Urothelium cell line (cell line): ENCODE results near the gene SLC9A1.

Experiments used
- DNase-seq: peaks from one replicate; pipeline ENCODE4 v3.0.0; 2011; ENCODE audit warnings: low spot score, mixed read lengths
- FAIRE-seq: peaks from 2 replicates; lab custom pipeline; 2011; peaks lifted over from hg19 to GRCh38; lab: Jason Lieb, UNC

Gene SLC9A1

DNA sequence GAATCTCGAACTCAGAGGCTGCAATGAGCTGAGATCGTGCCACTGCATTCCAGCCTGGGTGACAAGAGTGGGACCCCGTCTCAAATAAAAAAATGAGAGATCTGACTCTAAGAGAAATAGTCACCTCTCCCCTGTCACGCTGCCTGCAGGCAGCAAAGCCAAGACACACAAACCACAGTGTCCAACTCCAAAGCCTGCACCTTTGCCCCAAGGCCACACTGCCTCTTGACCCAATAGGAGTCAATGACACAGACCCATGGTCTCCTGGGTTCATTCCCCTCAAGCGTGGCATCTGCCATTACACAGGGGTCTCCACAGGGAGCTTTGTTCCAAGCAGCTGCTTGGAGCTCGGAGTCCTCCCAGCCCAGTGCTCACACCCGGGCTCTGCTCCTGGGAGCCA lies 46.3 kb downstream of the SLC9A1 start:
- FAIRE-seq, result no peak
- no peak for DNase-seq

DNA sequence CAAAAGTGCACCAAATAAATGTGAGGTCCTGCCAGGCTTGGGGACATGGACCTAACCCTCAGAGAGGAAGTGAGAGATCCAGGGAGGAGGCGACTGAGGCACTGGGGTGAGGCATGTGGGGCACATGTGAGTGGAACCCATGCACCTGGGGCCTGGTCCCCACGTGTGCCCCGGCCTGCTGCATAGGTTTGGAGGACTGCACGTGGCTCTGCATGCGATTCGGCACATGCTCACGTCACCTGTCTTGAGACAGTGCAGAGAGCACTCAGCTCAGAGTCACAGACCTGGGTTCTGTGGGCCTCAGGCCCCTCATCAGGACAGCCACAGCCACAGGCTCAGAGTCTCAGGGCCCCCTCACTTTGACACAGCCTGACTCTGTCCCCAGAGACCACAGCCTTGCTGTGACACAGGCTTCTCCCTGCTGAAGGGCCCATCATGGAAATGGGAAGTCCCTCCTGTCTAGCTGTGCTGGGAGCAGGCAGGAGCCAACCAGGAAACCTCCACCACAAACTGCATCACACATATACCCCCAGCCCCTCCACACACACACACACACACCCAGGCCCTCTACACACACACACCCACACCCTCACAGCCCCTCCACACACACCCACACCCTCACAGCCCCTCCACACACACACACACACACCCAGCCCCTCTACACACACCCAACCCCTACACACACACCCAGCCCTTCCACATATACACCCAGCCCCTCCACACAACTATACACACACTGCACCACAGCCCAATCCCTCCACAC lies 48.2 kb downstream of the SLC9A1 start:
- FAIRE-seq, result peak; percentile 83

DNA sequence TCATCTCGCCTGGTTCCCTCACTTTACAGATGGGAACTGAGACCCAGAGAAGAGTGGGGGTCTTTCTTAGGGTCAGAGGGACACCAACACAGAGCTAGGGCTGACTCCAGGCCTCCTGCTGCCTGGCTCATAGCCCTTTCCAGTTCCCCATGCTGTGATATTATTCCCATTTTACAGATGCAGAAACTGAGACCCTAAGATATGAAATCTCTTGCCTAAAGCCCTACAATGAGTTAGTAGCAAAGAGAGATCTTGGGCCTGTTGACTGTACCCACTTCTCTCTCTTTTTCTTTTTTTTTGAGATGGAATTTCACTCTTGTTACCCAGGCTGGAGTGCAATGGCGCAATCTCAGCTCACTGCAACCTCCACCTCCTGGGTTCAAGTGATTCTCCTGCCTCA lies 49.9 kb downstream of the SLC9A1 start:
- FAIRE-seq, result no peak
- no peak for DNase-seq

More for the DNA sequence above, 48.2 kb downstream of the SLC9A1 start:
- DNase-seq, result no peak

DNA sequence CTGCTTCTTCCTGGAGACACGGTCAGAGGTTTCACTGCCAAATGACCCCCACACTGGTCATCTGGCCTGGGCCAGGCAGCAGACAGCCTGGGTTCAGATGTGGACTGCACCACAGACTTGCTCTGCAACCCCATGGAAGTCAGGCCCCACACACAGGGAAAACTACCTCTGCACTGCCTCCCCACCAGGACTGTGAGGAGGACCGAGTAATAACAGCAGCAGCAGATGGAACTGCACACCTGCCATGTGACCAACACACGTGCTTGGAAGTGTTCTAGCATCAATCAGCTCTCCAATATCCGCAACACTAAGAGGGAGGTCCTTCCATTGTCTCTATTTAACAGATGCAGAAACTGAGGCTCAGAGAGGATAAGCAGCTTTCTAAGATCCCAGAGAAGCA lies 51.4 kb downstream of the SLC9A1 start:
- peak; percentile 74 for FAIRE-seq
- no peak for DNase-seq

DNA sequence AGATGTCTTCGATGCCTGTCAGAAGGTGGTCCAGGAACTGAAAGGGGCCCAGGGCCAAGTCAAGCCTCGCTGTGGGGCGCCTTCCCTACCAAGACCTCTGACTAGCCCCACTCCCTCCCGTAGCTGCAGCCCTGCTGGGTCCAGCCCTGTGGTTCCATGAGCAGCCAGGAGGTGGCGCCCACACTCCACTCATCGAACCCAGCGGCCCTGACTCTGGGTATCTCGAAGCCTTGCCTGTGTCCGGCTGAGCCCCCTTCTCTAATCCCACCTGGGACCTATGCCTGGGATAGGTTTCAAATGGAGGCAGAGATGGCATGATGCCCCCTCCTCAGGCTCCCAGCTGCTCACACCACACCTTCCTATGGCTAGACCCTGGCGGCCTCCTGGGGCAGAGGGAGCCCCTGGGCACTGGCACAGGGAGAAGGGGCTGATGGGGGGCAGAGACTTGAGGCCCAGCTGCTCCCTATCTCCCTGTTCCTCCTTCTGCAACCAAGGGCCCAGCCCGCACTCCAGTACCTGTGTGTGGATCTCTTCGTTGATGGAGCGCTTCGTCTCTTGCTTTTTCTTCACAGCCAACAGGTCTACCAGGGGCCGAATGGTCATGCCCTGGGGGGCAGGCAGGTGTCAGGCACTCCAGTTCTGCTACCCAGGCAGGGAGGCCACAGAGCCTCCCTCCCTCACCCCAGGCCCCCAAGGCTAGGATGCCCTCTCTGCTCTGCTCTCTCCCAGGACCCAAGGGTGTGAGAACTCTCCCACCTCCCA lies 52.0 kb downstream of the SLC9A1 start:
- DNase-seq (peak; percentile 80), FAIRE-seq (no peak)

DNA sequence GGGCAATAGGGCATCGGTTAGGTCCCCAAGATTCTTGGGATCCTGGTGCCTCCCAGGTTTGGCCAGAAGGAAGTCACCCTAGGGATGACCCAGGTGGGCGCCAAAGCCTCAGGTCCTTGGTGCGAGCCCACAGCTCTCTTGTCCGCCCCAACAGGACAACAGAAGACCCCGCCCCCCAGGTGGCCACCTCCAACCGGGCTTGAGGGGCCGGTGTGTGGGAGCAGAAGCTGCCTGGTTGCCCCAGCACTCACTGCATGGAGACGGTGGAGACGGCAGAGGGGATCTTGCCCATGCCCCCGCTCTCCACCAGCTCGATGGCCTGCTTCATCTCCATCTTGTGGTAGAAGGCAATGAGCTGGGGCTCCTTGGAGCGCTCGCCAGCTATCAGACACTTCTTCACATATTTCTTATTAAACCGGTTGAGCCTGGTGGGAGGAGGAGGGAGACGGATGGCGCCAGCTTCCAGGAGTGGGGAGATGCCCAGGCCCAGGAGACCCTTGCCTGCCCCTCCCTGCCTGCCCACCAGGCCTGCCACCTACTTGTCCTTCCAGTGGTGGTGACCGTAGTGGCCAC lies 52.7 kb downstream of the SLC9A1 start:
- DNase-seq (no peak), FAIRE-seq (no peak)

DNA sequence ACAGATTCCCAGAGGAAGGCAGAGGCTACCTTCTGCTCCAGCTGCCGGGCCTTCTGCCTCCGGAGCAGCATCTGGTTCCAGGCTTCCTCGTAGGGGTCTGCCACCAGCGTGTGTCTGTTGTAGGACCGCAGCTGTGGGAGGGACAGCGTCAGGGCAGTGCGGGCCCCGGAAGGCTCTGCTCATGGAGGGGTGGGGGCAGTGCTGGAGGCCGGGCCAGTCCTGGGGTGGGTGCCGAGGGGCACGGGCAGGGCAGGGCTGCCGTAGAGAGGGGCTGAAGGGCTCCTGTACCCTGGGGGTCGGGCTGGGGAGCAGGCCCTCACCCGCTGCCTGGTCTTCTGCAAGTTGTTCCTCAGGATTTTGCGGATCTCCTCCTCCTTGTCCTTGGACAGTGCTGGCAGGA lies 53.2 kb downstream of the SLC9A1 start:
- DNase-seq (no peak), FAIRE-seq (no peak)

DNA sequence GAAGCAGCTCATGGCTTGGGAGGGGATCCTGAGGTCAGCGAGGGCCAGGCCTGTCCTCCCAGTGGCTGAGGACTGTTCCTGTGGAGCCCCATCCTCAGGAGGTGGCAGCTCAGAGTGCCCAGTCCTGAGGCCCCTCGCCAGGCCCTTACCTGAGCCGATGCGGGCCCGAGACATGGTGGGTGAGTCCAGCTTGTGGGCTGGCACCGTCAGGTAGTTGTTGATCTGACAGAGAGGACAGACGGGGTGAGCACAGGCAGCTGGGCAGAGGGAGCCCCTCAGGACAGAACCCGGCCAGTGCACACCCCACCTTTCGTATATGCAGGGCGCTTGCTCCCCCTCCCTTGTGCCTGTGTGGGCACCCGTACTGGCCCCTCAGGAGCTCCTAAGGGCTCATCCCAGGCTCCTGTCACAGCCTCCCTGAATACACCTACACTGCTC lies 53.9 kb downstream of the SLC9A1 start:
- DNase-seq, result no peak
- FAIRE-seq, result no peak

DNA sequence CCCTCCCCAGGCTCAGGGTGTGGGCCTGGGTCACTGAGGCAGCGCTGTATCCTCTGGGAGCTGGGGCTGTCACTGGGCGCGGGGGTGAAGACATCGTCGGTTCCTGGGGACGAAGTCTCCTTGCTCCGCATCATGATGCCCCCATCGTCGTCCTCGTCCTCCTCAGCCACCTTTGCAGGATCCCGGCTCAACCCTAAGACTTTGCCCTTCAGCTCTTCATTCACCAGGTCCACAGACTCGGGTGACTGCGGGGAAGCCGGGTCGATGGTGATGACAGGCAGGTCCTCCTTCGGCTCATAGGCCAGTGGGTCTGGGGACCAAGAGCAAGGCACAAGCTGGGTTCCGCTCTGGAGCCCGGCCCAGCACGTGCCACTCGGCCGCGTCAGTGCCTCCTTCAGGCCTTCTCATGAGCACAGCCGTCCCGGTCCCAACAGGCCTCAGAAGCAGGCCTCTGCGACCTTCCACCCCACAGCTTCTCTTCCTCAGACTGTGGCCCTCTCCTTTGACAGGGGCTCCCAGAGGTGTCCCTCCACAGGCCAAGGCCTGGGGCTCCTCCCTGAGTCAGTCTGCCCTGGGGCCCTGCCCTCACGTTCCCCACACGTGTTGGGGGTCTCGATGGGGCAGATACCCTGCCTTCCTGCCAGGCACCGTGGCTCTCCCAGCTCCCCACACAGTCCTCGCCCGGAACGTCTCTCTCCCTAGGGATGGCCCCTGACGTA lies 54.4 kb downstream of the SLC9A1 start:
- no peak for DNase-seq

DNA sequence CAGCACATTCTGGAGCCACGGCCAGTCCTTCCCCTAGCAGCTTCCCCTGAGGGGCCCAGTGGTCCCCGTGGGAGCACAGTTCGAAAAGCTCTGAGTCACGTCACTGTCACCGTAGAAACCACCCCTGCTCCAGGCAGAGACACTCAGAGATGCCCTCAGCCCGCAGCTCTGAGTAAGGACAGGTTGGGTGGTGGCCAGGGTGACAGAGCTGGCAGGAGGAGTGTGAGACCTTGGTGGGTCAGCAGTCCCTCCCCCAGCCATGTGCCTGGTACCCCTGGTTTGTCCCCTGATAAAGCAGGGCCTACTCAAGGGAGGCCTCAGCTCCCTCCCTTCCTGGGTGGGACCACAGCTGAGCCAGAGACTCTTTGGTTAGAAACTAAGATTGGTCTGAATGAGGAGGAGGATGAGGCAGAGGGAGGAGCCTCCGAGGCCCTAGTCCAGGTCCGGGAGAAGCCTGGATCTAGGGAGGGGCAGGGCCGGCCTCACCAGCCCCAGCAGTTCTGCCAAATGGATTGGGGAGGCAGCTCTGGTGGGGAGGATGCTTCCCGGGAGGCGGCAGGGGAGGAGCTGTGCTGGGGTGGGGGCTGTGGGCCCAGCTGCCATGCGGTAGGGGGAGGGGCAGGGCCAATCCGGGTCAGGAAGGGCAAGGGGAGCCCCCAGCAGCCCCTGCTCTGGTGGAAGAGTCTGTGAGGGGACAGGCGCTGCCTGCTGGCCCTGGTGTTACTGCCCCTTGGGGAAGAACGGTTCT lies 55.2 kb downstream of the SLC9A1 start:
- DNase-seq (peak; percentile 38), FAIRE-seq (no peak)

More for the DNA sequence above, 54.4 kb downstream of the SLC9A1 start:
- no peak for FAIRE-seq

DNA sequence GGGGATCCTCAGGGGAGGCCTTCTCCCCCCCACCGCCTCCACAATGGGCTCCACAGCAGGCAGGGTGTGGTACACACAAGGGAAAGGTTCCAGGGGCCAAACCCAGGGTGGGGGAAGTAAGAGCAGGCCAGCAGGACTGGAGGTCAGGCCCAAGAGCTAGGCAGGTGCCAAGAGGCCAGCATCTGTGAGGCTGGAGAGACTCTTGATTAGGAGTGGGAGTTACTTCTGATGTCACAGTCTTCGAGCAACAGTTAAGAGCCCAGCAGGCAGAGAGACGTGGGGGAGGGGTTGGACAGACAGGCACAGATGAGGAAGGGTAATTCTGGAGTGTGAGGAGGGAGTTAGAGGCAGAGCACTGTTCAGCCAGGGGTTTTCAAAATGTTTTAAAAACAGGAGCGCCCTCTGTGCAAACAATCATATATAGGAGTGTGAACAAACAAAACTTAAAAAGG lies 55.8 kb downstream of the SLC9A1 start:
- DNase-seq, result no peak
- no peak for FAIRE-seq

DNA sequence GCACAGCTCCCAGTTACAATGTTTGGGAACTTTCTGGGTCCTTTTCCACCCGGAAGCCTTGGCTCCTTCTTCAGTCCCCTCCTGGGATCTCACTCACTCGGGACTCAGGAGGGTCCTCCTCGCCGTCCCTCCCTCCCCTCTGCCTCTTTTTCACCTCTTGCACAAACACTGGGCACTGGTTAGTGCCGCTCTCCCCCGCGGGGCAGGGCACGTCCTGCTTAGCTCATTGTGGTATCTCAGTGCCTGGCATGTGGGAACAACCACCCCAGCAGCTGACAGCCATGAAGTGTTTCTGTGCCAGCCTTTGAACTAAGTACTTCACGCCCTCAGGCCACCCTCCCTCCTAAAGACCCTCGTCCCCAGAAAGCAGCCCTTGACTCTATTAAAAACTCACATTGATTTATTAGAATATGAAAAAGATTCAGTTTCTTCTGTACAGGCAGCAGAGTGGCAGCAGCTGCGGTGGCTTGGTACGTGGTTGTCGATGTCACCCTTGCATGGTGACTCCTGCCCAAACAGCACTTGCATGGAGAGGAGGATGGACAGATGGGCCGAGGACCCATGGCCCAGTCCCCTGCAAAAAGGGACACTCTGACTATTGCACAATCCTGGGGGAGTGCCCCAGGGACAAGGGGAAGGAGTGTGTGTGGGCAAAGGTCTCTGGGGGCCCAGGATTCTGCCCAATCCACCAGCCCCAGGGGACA lies 56.3 kb downstream of the SLC9A1 start:
- no peak for FAIRE-seq
- DNase-seq, result no peak

DNA sequence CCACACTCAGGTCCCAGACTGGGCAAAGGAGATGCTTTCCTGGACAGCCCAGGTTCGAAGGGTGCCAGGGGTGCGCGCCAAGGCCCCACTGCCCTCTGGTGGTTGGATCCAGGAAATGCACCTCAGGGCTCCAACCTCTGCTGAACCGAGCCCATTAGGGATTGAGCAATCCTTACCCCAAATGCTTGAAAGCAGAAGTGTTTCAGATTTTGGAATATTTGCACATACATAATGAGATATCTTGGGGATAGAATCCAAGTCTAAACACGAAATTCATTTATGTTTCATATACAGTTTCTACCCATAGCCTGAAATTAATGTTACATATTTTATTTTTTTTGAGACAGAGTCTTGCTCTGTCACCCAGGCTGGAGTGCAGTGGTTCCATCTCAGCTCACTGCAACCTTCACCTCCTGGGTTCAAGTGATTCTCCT lies 57.4 kb downstream of the SLC9A1 start:
- FAIRE-seq, result peak; percentile 42

DNA sequence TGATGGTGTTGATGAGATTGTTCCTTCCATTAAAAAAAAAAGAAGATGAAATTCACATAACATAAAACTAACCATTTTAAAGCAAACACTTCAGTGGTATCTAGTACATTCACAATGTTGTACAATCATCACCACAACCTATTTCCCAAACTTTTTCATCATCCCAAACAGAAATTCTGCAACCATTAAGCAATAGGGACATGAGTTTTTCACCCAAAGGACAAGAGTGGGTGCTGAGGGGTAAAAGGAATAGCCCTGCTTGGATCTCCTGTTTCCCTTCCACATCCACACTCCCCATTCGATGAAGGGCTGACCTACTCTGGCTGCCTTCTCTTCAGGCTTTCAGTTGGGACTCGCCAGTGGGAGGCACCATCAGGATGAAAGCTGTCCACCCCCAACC lies 59.3 kb downstream of the SLC9A1 start:
- FAIRE-seq (no peak), DNase-seq (no peak)

More for the DNA sequence above, 57.4 kb downstream of the SLC9A1 start:
- DNase-seq, result peak; percentile 84

DNA sequence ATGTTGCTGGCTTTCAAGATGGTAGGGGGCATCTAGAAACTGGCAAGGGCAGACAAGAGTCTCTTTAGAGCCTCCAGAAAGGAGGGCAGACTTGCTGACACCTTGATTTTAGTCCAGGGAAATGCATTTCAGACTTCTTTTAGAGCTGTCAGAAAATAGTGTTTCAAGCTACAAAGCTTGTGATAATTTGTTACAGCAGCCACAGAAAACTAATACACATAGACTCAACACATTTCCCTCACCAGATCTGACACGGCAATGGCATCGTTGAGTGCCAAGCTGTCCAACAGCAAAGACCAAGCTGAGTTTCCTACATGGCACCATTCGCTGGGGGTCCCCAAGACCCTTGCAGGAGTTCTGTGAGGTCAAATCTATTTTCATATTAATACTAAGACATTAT lies 62.0 kb downstream of the SLC9A1 start:
- no peak for FAIRE-seq

DNA sequence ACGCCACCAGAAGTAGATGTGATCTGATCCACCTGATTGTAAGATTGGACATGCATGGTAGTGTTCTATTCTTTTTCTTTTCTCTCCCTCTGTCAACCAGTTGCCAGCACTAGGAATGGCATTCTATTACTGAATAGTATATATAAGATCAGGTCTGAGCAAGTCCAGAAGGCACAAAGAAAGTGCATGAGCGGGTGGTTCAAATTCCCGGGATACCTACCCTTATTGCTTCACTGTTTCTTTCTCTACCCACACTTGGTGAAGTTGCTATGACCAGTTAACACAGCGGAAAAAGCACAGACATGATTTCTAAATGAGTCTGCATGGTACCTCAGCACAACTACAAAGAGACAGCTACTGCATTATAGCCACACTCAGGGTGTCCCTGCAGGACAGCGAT lies 64.0 kb downstream of the SLC9A1 start:
- FAIRE-seq (no peak), DNase-seq (no peak)

More for the DNA sequence above, 62.0 kb downstream of the SLC9A1 start:
- no peak for DNase-seq

DNA sequence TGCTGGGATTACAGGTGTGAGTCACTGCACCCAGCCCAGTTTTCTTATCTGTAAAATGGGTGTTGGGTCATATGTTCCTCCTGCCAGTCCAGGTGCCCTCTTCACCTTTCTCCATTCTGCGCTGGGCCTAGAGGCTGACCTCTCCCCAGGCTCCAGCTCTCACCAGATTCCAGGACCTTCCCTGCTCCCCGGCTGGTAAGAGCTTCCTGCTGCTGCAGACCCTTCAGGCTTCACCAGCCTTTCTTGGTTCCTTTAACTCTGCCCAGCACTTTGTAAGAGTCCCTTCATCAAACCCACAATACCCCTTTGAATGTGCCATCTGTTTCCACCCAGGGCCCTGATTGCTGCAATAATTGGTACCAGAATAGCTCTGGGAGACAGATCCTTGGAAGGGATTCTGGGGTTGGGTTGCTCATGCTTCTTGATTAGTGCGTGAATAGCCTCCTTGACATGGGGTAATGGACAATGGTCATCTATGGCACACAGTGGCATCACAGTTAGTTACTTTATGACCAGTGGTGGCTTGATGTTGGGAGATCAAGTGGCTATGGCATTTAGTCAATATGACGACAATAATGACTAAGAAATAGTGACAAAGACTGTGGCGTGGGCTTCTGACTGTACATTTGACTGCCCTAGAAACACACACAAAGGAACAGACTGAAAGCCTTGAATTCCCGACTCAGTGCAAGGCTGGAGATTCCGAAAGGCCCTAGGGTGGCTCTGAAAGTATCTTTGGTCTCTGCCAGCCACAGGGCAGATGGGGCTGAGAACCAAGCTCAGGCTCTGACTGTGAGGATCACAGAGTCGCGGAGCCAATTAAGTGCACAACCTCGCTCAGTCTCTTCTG lies 67.3 kb downstream of the SLC9A1 start:
- FAIRE-seq, result no peak
- DNase-seq, result no peak

DNA sequence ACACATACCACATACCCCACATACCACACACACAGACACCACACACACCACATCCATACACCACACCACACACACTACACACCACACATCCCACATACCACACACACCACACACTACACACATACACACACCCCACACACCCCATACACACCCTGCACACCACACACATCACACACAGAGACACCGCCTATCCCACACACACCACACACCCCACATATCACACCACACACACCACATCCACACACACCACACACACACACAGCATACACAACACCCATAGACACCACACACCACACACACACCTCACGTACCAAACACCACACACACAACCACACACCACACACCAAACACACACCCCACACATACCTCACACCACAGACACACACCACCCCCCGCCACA lies 68.3 kb downstream of the SLC9A1 start:
- FAIRE-seq, result peak; percentile 99
- no peak for DNase-seq

DNA sequence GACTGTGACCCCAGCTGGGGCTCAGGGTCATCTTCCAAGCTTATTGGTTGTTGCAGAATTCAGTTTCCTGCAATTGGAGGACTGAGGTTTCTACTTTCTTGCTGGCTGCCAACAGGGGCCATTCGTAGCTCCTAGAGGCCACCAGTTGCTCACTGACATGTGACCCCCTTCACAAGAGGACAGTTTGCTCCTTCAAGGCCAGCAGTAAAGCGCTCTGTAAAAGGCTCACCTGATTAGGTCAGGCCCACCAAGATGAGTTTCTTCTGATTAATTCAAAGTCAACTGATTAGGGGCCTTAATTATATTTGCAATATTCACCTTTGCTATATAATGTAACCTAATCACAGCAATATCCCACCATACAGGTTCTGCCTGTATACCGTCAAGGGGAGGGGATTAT lies 68.9 kb downstream of the SLC9A1 start:
- no peak for DNase-seq
- FAIRE-seq, result no peak
